Osteocyte (in vitro differentiated cells): ENCODE results near the gene CYP26B1. TPM values are rescaled to one million over a fixed set of nuclear protein-coding genes. Genes with fewer than 3 reads are reported as not detected.

ENCODE experiments used
- DNase-seq: peaks from one replicate; pipeline ENCODE4 v3.0.0; 2021; ENCODE audit warnings: mixed read lengths; ENCODE audit not compliant: unreplicated experiment; ENCODE audit errors: extremely low spot score
- H3K27ac Mint-ChIP-seq: one replicate; pipeline ENCODE4 v1.8.0; 2021; ENCODE audit warnings: mild to moderate bottlenecking, mixed read lengths; ENCODE audit not compliant: unreplicated experiment
- H3K27me3 Mint-ChIP-seq: one replicate; pipeline ENCODE4 v1.8.0; 2021; ENCODE audit warnings: mixed read lengths; ENCODE audit not compliant: unreplicated experiment
- H3K36me3 Mint-ChIP-seq: one replicate; pipeline ENCODE4 v1.8.0; 2021; ENCODE audit warnings: mixed read lengths; ENCODE audit not compliant: unreplicated experiment
- H3K4me1 Mint-ChIP-seq: one replicate; pipeline ENCODE4 v1.8.0; 2021; ENCODE audit warnings: mixed read lengths; ENCODE audit not compliant: unreplicated experiment
- H3K4me3 Mint-ChIP-seq: one replicate; pipeline ENCODE4 v1.8.0; 2021; ENCODE audit warnings: mild to moderate bottlenecking, moderate library complexity, mixed read lengths; ENCODE audit not compliant: unreplicated experiment
- H3K9me3 Mint-ChIP-seq: one replicate; pipeline ENCODE4 v1.8.0; 2021; ENCODE audit warnings: mixed read lengths; ENCODE audit not compliant: unreplicated experiment
- CTCF ChIP-seq: fragments of 200-600 bp; sonication (generic); IDR thresholded peaks from 2 replicates; pipeline ENCODE4 v1.5.0; 2021; ENCODE audit warnings: antibody characterized with exemption, mild to moderate bottlenecking, moderate library complexity
- total RNA-seq: library from RNA; stranded (reverse); gene quantifications from 2 replicates; pipeline ENCODE4 v1.2.1, GENCODE V29; 2021

Gene CYP26B1
- total RNA-seq, 1 donor from 2014 or later = 1.3 TPM

GRCh38 chr2:72150861-72151356, 3.2 kb upstream of the CYP26B1 start:
- H3K9me3 Mint-ChIP-seq = no peaks in the 10 kb centered on the region
- H3K27ac Mint-ChIP-seq = no peak overlapping the region
- peaks cover 57% of the 10 kb centered on the region for H3K27me3 Mint-ChIP-seq
- peaks cover 3% of the 10 kb centered on the region for H3K36me3 Mint-ChIP-seq
- peaks cover 35% of the 10 kb centered on the region for H3K4me1 Mint-ChIP-seq
- no peak for TF ChIP-seq CTCF
- H3K4me3 Mint-ChIP-seq = no peak overlapping the region
- DNase-seq = peak; percentile 65

- Mint-ChIP-seq H3K36me3 (peaks cover 3% of the 10 kb centered on the region), H3K4me1 (peaks cover 41% of the 10 kb centered on the region), H3K9me3 (no peaks in the 10 kb centered on the region), H3K27ac (no peak overlapping the region), H3K4me3 (peak overlapping the region; percentile 78), H3K27me3 (peaks cover 61% of the 10 kb centered on the region)
- peak; percentile 84 for TF ChIP-seq CTCF
- peak; percentile 94 for DNase-seq
These were observed 2.6 kb upstream of the CYP26B1 start for GRCh38 chr2:72150157-72150860.

GRCh38 chr2:72149556-72150156, 2.0 kb upstream of the CYP26B1 start:
- DNase-seq = peak; percentile 72
- Mint-ChIP-seq H3K4me3 (peak overlapping the region; percentile 78), H3K4me1 (peaks cover 43% of the 10 kb centered on the region), H3K9me3 (no peaks in the 10 kb centered on the region), H3K27ac (no peak overlapping the region), H3K27me3 (peaks cover 58% of the 10 kb centered on the region), H3K36me3 (peaks cover 3% of the 10 kb centered on the region)
- no peak for TF ChIP-seq CTCF

GRCh38 chr2:72148837-72149555, 1.3 kb upstream of the CYP26B1 start:
- Mint-ChIP-seq H3K4me3 (peak overlapping the region; percentile 81), H3K4me1 (peaks cover 45% of the 10 kb centered on the region), H3K27ac (no peak overlapping the region), H3K9me3 (no peaks in the 10 kb centered on the region), H3K36me3 (peaks cover 3% of the 10 kb centered on the region), H3K27me3 (peaks cover 59% of the 10 kb centered on the region)
- peak; percentile 82 for DNase-seq
- TF ChIP-seq CTCF = no peak
